HepG2 (cell line): ENCODE data around the gene TCAP. TPM values are rescaled to one million over a fixed set of nuclear protein-coding genes. Genes with fewer than 3 reads are reported as not detected.

Experiments
- GABPB1 ChIP-seq: IDR thresholded peaks from 2 replicates; pipeline ENCODE4 v1.6.1; 2016; ENCODE audit warnings: mild to moderate bottlenecking, missing genetic modification reagents, moderate library complexity, missing compliant biosample characterization
- GATAD1 ChIP-seq: IDR thresholded peaks from 2 replicates; pipeline ENCODE4 v1.6.1; 2016; ENCODE audit warnings: missing genetic modification reagents, missing compliant biosample characterization
- ISL2 ChIP-seq: sonication (generic); formaldehyde crosslinking; IDR thresholded peaks from 2 replicates; pipeline ENCODE4 v1.5.0; 2020; ENCODE audit warnings: missing genetic modification reagents
- TCF12 ChIP-seq, 2 experiments: fragments of 450-650 bp in 1 of 2; sonication (generic) in 1 of 2; formaldehyde crosslinking in 1 of 2; IDR thresholded peaks; 2 replicates each; pipeline versions ENCODE4 v1.6.1 to v1.8.0; 2017 to 2022; ENCODE audit warnings: antibody characterized with exemption in 1 of 2, mild to moderate bottlenecking in 1 of 2, missing genetic modification reagents in 1 of 2, moderate library complexity in 1 of 2
- THYN1 ChIP-seq: sonication (generic); formaldehyde crosslinking; IDR thresholded peaks from 2 replicates; pipeline ENCODE4 v1.8.1; 2023; ENCODE audit warnings: low read depth, mild to moderate bottlenecking, moderate library complexity, missing genetic modification reagents, borderline replicate concordance
- ZBTB20 ChIP-seq: sonication (generic); formaldehyde crosslinking; IDR thresholded peaks from 2 replicates; pipeline ENCODE4 v1.8.1; 2023; ENCODE audit warnings: missing genetic modification reagents, low read depth, mild to moderate bottlenecking, borderline replicate concordance
- ZFP36L1 ChIP-seq: sonication (generic); formaldehyde crosslinking; IDR thresholded peaks from 2 replicates; pipeline ENCODE4 v1.8.0; 2022; ENCODE audit warnings: mild to moderate bottlenecking, missing genetic modification reagents, moderate library complexity
- ZSCAN22 ChIP-seq: sonication (generic); formaldehyde crosslinking; IDR thresholded peaks from 2 replicates; pipeline ENCODE4 v1.4.0; 2020; ENCODE audit warnings: mild to moderate bottlenecking, missing genetic modification reagents
- polyA plus RNA-seq, 8 experiments: library from polyadenylated mRNA; depleted of rRNA in 3 of 8; stranded (reverse) in 7 of 8; unstranded in 1 of 8; fragments of >200 nt; fragmentation: Illumina TruSeq in 4 of 8; extraction: Trizol in 4 of 8; gene quantifications; 2 replicates each; pipeline versions ENCODE4 v1.2.1 to v1.2.3, GENCODE V29; 2011 to 2016; ENCODE audit warnings: low read depth in 4 of 8, missing spikeins in 1 of 8, mixed read lengths in 1 of 8; ENCODE audit not compliant: insufficient read depth in 1 of 8
- total RNA-seq, 5 experiments: library from RNA; depleted of rRNA; stranded (reverse); fragments of >200 nt; fragmentation: Illumina TruSeq; extraction: Trizol; gene quantifications; 2 replicates each; pipeline ENCODE4 v1.2.3, GENCODE V29; 2016; ENCODE audit warnings: low read depth in 1 of 5
- TF ChIP-seq, protein P1 (sequence below), 2 experiments: sonication (generic) in 1 of 2; formaldehyde crosslinking in 1 of 2; IDR thresholded peaks; 2 replicates each; pipeline versions ENCODE4 v1.4.0 to v1.6.1; 2016 to 2020; ENCODE audit warnings: borderline replicate concordance in 1 of 2, low read depth in 1 of 2, mild to moderate bottlenecking in 1 of 2, missing genetic modification reagents in 1 of 2
- TF ChIP-seq, protein P2 (sequence below): sonication (generic); formaldehyde crosslinking; IDR thresholded peaks from 2 replicates; pipeline ENCODE4 v1.4.0; 2020; ENCODE audit warnings: mild to moderate bottlenecking, missing genetic modification reagents
- TF ChIP-seq, protein P3 (sequence below): sonication (generic); formaldehyde crosslinking; IDR thresholded peaks from 2 replicates; pipeline ENCODE4 v1.4.0; 2020; ENCODE audit warnings: missing genetic modification reagents; ENCODE audit errors: not compliant biosample characterization
- TF ChIP-seq, protein P4 (sequence below): sonication (generic); formaldehyde crosslinking; IDR thresholded peaks from 2 replicates; pipeline ENCODE4 v1.5.1; 2020; ENCODE audit warnings: missing genetic modification reagents, mild to moderate bottlenecking, borderline replicate concordance
- TF ChIP-seq, protein P5 (sequence below): sonication (generic); formaldehyde crosslinking; IDR thresholded peaks from 2 replicates; pipeline ENCODE4 v1.8.0; 2022; ENCODE audit warnings: mild to moderate bottlenecking, missing genetic modification reagents, borderline replicate concordance

TCAP gene
- total and polyA plus RNA-seq, 2 of the 13 experiments (the other 11 are each of a cell fraction or from before 2014, with no cell fraction given) = 0.24 to 0.65 TPM

DNA sequence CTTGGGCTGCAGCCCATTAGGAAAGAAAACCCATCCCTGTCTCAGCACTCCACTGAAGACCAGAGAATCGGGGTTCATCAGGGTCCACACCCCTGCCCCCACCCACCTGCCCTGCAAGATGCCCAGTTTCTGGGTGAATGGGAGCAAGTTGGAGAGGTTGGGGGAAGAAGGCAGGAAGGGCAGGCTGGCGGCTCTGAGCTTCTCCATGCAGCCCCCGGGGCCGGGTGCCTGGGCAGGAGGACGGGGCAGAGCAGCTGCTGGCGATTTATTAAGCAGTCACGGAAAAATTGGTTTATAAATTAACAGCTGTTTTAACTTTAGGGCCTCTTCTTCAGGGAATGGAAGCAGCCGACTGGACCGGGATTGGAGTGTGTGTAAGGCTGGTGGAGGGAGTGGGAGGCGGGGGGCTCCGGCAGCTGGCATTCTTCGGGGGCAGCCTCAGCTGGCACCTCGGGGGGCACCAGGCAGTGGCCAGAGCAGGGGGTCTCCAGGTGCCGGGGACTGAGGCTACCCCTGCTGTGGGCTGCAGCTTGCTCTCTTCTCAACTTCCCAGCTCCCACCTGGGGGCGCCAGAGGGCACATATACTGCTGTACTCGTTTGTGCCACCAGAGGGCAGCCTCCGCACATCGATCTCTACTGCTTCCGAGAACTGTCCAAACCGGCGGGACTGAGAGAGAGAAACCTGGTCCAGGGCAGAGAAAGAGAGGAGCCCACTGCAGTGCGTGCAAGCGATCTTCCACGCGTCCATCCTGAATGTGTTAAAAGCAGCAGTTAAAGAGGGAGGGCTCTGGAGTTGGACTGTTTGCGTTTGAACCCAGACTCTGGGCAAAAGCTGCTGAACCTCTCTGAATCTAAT, 43.4 kb upstream of the TCAP start (continued):
- TF ChIP-seq, protein P1, sequence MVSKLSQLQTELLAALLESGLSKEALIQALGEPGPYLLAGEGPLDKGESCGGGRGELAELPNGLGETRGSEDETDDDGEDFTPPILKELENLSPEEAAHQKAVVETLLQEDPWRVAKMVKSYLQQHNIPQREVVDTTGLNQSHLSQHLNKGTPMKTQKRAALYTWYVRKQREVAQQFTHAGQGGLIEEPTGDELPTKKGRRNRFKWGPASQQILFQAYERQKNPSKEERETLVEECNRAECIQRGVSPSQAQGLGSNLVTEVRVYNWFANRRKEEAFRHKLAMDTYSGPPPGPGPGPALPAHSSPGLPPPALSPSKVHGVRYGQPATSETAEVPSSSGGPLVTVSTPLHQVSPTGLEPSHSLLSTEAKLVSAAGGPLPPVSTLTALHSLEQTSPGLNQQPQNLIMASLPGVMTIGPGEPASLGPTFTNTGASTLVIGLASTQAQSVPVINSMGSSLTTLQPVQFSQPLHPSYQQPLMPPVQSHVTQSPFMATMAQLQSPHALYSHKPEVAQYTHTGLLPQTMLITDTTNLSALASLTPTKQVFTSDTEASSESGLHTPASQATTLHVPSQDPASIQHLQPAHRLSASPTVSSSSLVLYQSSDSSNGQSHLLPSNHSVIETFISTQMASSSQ (IDR thresholded peaks at IDR 0.05; ENCODE audit: low read depth) = no peak
- TF ChIP-seq, protein P1 (CRISPR knock-in tag; IDR thresholded peaks at IDR 0.05; ENCODE audit: borderline replicate concordance) = no peak
- TF ChIP-seq ZBTB20 (0 out of 2 replicates have a peak, but pooled peaks have one; percentile 41), GATAD1 (peak; percentile 66; the same call in 1 of the 2 replicates), ZSCAN22 (CRISPR knock-in tag) (no peak), ISL2 (CRISPR knock-in tag) (peak; percentile 62; the same call in 1 of the 2 replicates), THYN1 (CRISPR knock-in tag) (no peak), ZFP36L1 (CRISPR knock-in tag) (no peak), GABPB1 (peak; percentile 61), TCF12 (IDR thresholded peaks at IDR 0.05) (no peak), TCF12 (CRISPR knock-in tag; IDR thresholded peaks at IDR 0.05) (no peak; the same call in 1 of the 2 replicates)
- TF ChIP-seq, protein P2, sequence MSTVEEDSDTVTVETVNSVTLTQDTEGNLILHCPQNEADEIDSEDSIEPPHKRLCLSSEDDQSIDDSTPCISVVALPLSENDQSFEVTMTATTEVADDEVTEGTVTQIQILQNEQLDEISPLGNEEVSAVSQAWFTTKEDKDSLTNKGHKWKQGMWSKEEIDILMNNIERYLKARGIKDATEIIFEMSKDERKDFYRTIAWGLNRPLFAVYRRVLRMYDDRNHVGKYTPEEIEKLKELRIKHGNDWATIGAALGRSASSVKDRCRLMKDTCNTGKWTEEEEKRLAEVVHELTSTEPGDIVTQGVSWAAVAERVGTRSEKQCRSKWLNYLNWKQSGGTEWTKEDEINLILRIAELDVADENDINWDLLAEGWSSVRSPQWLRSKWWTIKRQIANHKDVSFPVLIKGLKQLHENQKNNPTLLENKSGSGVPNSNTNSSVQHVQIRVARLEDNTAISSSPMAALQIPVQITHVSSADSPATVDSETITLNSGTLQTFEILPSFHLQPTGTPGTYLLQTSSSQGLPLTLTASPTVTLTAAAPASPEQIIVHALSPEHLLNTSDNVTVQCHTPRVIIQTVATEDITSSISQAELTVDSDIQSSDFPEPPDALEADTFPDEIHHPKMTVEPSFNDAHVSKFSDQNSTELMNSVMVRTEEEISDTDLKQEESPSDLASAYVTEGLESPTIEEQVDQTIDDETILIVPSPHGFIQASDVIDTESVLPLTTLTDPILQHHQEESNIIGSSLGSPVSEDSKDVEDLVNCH (CRISPR knock-in tag) = no peak
- TF ChIP-seq, protein P3, sequence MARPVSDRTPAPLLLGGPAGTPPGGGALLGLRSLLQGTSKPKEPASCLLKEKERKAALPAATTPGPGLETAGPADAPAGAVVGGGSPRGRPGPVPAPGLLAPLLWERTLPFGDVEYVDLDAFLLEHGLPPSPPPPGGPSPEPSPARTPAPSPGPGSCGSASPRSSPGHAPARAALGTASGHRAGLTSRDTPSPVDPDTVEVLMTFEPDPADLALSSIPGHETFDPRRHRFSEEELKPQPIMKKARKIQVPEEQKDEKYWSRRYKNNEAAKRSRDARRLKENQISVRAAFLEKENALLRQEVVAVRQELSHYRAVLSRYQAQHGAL (CRISPR knock-in tag) = peak; percentile 33
- TF ChIP-seq, protein P4, sequence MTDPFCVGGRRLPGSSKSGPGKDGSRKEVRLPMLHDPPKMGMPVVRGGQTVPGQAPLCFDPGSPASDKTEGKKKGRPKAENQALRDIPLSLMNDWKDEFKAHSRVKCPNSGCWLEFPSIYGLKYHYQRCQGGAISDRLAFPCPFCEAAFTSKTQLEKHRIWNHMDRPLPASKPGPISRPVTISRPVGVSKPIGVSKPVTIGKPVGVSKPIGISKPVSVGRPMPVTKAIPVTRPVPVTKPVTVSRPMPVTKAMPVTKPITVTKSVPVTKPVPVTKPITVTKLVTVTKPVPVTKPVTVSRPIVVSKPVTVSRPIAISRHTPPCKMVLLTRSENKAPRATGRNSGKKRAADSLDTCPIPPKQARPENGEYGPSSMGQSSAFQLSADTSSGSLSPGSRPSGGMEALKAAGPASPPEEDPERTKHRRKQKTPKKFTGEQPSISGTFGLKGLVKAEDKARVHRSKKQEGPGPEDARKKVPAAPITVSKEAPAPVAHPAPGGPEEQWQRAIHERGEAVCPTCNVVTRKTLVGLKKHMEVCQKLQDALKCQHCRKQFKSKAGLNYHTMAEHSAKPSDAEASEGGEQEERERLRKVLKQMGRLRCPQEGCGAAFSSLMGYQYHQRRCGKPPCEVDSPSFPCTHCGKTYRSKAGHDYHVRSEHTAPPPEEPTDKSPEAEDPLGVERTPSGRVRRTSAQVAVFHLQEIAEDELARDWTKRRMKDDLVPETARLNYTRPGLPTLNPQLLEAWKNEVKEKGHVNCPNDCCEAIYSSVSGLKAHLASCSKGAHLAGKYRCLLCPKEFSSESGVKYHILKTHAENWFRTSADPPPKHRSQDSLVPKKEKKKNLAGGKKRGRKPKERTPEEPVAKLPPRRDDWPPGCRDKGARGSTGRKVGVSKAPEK (CRISPR knock-in tag) = no peak
- TF ChIP-seq, protein P5, sequence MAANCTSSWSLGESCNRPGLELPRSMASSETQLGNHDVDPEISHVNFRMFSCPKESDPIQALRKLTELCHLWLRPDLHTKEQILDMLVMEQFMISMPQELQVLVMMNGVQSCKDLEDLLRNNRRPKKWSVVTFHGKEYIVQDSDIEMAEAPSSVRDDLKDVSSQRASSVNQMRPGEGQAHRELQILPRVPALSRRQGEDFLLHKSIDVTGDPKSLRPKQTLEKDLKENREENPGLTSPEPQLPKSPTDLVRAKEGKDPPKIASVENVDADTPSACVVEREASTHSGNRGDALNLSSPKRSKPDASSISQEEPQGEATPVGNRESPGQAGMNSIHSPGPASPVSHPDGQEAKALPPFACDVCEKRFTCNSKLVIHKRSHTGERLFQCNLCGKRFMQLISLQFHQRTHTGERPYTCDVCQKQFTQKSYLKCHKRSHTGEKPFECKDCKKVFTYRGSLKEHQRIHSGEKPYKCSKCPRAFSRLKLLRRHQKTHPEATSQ (CRISPR knock-in tag) = no peak
